Fibroblast of lung (primary cell): ENCODE results near the gene INTS7.

Experiments
- EZH2 ChIP-seq: IDR thresholded peaks from 2 replicates; pipeline ENCODE4 v1.5.1; 2012; ENCODE audit warnings: low read length, control low read depth, mild to moderate bottlenecking; ENCODE audit errors: missing control alignments
- TF ChIP-seq, protein P1 (sequence below), 2 donors: IDR thresholded peaks in 1 of 2; conservative IDR thresholded peaks in 1 of 2; 1 replicate in 1 of 2; 2 replicates in 1 of 2; pipeline ENCODE4 v1.5.1; 2011 to 2012; ENCODE audit warnings: low read length in 2 of 2, control low read depth in 1 of 2, inconsistent platforms in 1 of 2, low read depth in 1 of 2, mild to moderate bottlenecking in 1 of 2

DNA sequence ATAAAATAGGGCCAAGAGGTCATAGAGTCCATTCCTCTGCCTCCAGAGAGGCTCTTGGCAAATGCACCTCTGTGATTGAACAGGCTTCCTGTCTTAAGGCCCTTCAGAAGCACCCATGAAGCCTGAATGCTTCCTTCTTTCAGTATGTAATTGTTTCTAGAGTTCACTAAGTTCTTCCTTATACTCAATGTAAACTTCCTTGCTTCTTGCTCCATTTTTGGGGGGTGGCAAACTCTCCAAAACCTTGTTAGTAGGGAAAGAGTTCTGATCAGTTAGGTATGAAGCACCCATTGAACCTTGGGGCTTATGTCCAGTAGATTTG is 102.5 kb downstream of the INTS7 start:
- TF ChIP-seq, protein P1, sequence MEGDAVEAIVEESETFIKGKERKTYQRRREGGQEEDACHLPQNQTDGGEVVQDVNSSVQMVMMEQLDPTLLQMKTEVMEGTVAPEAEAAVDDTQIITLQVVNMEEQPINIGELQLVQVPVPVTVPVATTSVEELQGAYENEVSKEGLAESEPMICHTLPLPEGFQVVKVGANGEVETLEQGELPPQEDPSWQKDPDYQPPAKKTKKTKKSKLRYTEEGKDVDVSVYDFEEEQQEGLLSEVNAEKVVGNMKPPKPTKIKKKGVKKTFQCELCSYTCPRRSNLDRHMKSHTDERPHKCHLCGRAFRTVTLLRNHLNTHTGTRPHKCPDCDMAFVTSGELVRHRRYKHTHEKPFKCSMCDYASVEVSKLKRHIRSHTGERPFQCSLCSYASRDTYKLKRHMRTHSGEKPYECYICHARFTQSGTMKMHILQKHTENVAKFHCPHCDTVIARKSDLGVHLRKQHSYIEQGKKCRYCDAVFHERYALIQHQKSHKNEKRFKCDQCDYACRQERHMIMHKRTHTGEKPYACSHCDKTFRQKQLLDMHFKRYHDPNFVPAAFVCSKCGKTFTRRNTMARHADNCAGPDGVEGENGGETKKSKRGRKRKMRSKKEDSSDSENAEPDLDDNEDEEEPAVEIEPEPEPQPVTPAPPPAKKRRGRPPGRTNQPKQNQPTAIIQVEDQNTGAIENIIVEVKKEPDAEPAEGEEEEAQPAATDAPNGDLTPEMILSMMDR (conservative IDR thresholded peaks at IDR 0.05 in 1 of 2, IDR thresholded peaks at IDR 0.05 in 1 of 2; ENCODE audit: low read depth in 1 of 2, low read length in 2 of 2) = no peak
- no peak for TF ChIP-seq EZH2
